RCC 7860 (cell line): ENCODE measurements around the gene HOXA5.

Source experiments
- DNase-seq: peaks from one replicate; pipeline ENCODE4 v3.0.0-alpha.2; 2015; ENCODE audit warnings: low spot score
- FAIRE-seq: peaks from 2 replicates; lab custom pipeline; 2012; peaks lifted over from hg19 to GRCh38; lab: Jason Lieb, UNC

Gene HOXA5

GRCh38 chr7:27160546-27161213 is 17.2 kb upstream of the HOXA5 start:
- FAIRE-seq (no peak), DNase-seq (peak; percentile 76)

GRCh38 chr7:27160145-27160545 is 16.7 kb upstream of the HOXA5 start:
- DNase-seq (no peak), FAIRE-seq (no peak)

- DNase-seq (no peak), FAIRE-seq (no peak)
Observed at GRCh38 chr7:27159266-27160144, 16.0 kb upstream of the HOXA5 start.

- DNase-seq (no peak), FAIRE-seq (no peak)
Observed at GRCh38 chr7:27158436-27159265, 15.2 kb upstream of the HOXA5 start.

GRCh38 chr7:27157702-27158431 is 14.4 kb upstream of the HOXA5 start:
- DNase-seq = no peak
- no peak for FAIRE-seq

- DNase-seq (no peak), FAIRE-seq (no peak)
Observed at GRCh38 chr7:27156916-27157701, 13.6 kb upstream of the HOXA5 start.

GRCh38 chr7:27156508-27156898 is 13.0 kb upstream of the HOXA5 start, which contains the start of gene HOXA7:
TSS of gene HOXA7 (minus strand) at chr7:27156675. CDS start at chr7:27156545, 130 bp downstream.
- no peak for FAIRE-seq
- peak; percentile 3 for DNase-seq

GRCh38 chr7:27155816-27156507 is 12.5 kb upstream of the HOXA5 start:
- FAIRE-seq (no peak), DNase-seq (no peak)

GRCh38 chr7:27154901-27155815 is 11.7 kb upstream of the HOXA5 start:
- FAIRE-seq (no peak), DNase-seq (peak; percentile 34)

GRCh38 chr7:27154369-27154768 is 10.9 kb upstream of the HOXA5 start:
- FAIRE-seq (no peak), DNase-seq (no peak)

- no peak for FAIRE-seq
- DNase-seq = no peak
Observed at GRCh38 chr7:27153526-27153925, 10.0 kb upstream of the HOXA5 start.

- no peak for DNase-seq
- FAIRE-seq = no peak
Observed at GRCh38 chr7:27152816-27153442, 9.4 kb upstream of the HOXA5 start.

GRCh38 chr7:27151931-27152815 is 8.7 kb upstream of the HOXA5 start, which contains the start of gene HOXA3:
TSS of gene HOXA3 (minus strand) at chr7:27152583. CDS start at chr7:27110640, 41,943 bp downstream.
- FAIRE-seq (no peak), DNase-seq (no peak)

GRCh38 chr7:27151341-27151930 is 8.0 kb upstream of the HOXA5 start:
- FAIRE-seq = no peak
- DNase-seq = no peak

- FAIRE-seq = no peak
- DNase-seq = peak; percentile 62
Observed at GRCh38 chr7:27150568-27151340, 7.3 kb upstream of the HOXA5 start.
